Activated CD4-positive, alpha-beta memory T cell treated with anti-CD3 and anti-CD28 coated beads, Interleukin-2, amount 10 ng/mL, durations not matched to agents 7 days and 5 days (primary cell): ENCODE results near the gene MRPL51. TPM values are rescaled to one million over a fixed set of nuclear protein-coding genes. Genes with fewer than 3 reads are reported as not detected.
"Not testable (repeated sequence)": the region's sequence is repeated elsewhere in the genome, so short reads cannot be mapped to it uniquely, and the experiment has no call there.

Source experiments
- CTCF ChIA-PET: fragments of 350-600 bp; sonication (Branson Sonifier 250); formaldehyde crosslinking; loops from one replicate; lab custom pipeline; 2021; ENCODE audit warnings: antibody characterized with exemption, inconsistent platforms; lab: Charles Lee
- POLR2A ChIA-PET: fragments of 350-600 bp; sonication (Branson Sonifier 250); formaldehyde crosslinking; loops from one replicate; lab custom pipeline; 2021; ENCODE audit warnings: antibody characterized with exemption; lab: Charles Lee
- DNase-seq: peaks from one replicate; pipeline ENCODE4 v3.0.0-alpha.2; 2020
- H3K27ac Mint-ChIP-seq: one replicate; pipeline ENCODE4 v1.8.0; 2021; ENCODE audit warnings: mild to moderate bottlenecking, mixed read lengths
- H3K27me3 Mint-ChIP-seq: one replicate; pipeline ENCODE4 v1.8.0; 2021; ENCODE audit warnings: mixed read lengths
- H3K36me3 Mint-ChIP-seq: one replicate; pipeline ENCODE4 v1.8.0; 2021; ENCODE audit warnings: low read depth, mixed read lengths
- H3K4me1 Mint-ChIP-seq: one replicate; pipeline ENCODE4 v1.8.0; 2021; ENCODE audit warnings: mixed read lengths
- H3K4me3 Mint-ChIP-seq: one replicate; pipeline ENCODE4 v1.8.0; 2021; ENCODE audit warnings: mild to moderate bottlenecking, mixed read lengths
- H3K9me3 Mint-ChIP-seq: one replicate; pipeline ENCODE4 v1.8.0; 2021; ENCODE audit warnings: mixed read lengths
- total RNA-seq, 2 experiments: library from RNA; stranded (reverse); gene quantifications; one replicate each; pipeline ENCODE4 v1.2.3, GENCODE V29; 2021

Gene MRPL51
- total RNA-seq, 2 experiments from 2014 or later, result 204 to 208 TPM

- no peak for DNase-seq
- Mint-ChIP-seq H3K4me1 (peaks cover 26% of the 10 kb centered on the region), H3K27ac (no peak overlapping the region), H3K9me3 (no peaks in the 10 kb centered on the region), H3K4me3 (no peak overlapping the region), H3K36me3 (peaks cover 37% of the 10 kb centered on the region), H3K27me3 (no peaks in the 10 kb centered on the region)
- POLR2A ChIA-PET, result interaction anchor here (0.9 to 2.1 kb wide), 6 partner anchors 9 to 35 kb away, joined by 3 to 9 read pairs (median 4); partner anchors contain the start of genes GAPDH and VAMP1
- CTCF ChIA-PET, result interaction anchor here (1.8 to 2.7 kb wide), 2 partner anchors 38 to 77 kb away, joined by 5 to 10 read pairs; no protein-coding TSS in a partner anchor
Observed at GRCh38 chr12:6500466-6500865, 7.4 kb upstream of the MRPL51 start.

GRCh38 chr12:6497291-6497690 is 4.2 kb upstream of the MRPL51 start:
- not testable (repeated sequence) for H3K4me3 Mint-ChIP-seq, H3K9me3 Mint-ChIP-seq
- H3K27ac Mint-ChIP-seq, result peak overlapping the region; percentile 44

GRCh38 chr12:6494968-6495367 is 1.9 kb upstream of the MRPL51 start:
- DNase-seq, result no peak
- Mint-ChIP-seq H3K4me3 (peak overlapping the region; percentile 96), H3K4me1 (peaks cover 44% of the 10 kb centered on the region), H3K27ac (peak overlapping the region; percentile 98), H3K9me3 (no peaks in the 10 kb centered on the region), H3K36me3 (peaks cover 58% of the 10 kb centered on the region), H3K27me3 (no peaks in the 10 kb centered on the region)
- ChIA-PET POLR2A (interaction anchor here (0.7 to 10.2 kb wide), 11 partner anchors 15 to 160 kb away, joined by 3 to 163 read pairs (median 5); partner anchors contain the start of genes GAPDH, IFFO1, TAPBPL and VAMP1), CTCF (interaction anchor here (0.7 to 3.4 kb wide), 11 partner anchors 10 to 70 kb away, joined by 3 to 17 read pairs (median 4); partner anchors contain the start of genes GAPDH, TAPBPL and VAMP1)

More at GRCh38 chr12:6497291-6497690, 4.2 kb upstream of the MRPL51 start:
- Mint-ChIP-seq H3K36me3 (peaks cover 45% of the 10 kb centered on the region), H3K4me1 (peaks cover 35% of the 10 kb centered on the region)
- not testable (repeated sequence) for H3K27me3 Mint-ChIP-seq, DNase-seq
- ChIA-PET POLR2A (interaction anchor here (1.5 to 10.2 kb wide), 4 partner anchors 27 to 74 kb away, joined by 4 to 163 read pairs (median 33); partner anchors contain the start of genes GAPDH and VAMP1), CTCF (interaction anchor here (1.3 to 3.4 kb wide), 2 partner anchors 27 to 41 kb away, joined by 3 to 17 read pairs; partner anchors contain the start of gene VAMP1)

- Mint-ChIP-seq H3K4me1 (peaks cover 44% of the 10 kb centered on the region), H3K27me3 (no peaks in the 10 kb centered on the region), H3K4me3 (peak overlapping the region; percentile 96), H3K27ac (peak overlapping the region; percentile 98), H3K9me3 (no peaks in the 10 kb centered on the region), H3K36me3 (peaks cover 58% of the 10 kb centered on the region)
- no peak for DNase-seq
- CTCF ChIA-PET, result interaction anchor here (0.6 to 3.4 kb wide), 10 partner anchors 11 to 74 kb away, joined by 3 to 17 read pairs (median 4); partner anchors contain the start of genes GAPDH, NOP2, TAPBPL and VAMP1
- POLR2A ChIA-PET, result interaction anchor here (0.7 to 10.2 kb wide), 12 partner anchors 15 to 230 kb away, joined by 3 to 163 read pairs (median 6); partner anchors contain the start of genes COPS7A, GAPDH, IFFO1 and TAPBPL
Observed at GRCh38 chr12:6494258-6494743, 1.2 kb upstream of the MRPL51 start.

- CTCF ChIA-PET, result interaction anchor here (0.6 to 3.4 kb wide), 14 partner anchors 19 to 75 kb away, joined by 3 to 17 read pairs (median 4); partner anchors contain the start of genes GAPDH, NOP2, TAPBPL and VAMP1
- Mint-ChIP-seq H3K27ac (peak within 1 kb of the TSS; percentile 98), H3K9me3 (no peaks in the 10 kb centered on the region), H3K4me3 (peak within 1 kb of the TSS; percentile 96), H3K36me3 (peaks cover 53% of the 10 kb centered on the region), H3K4me1 (peaks cover 44% of the 10 kb centered on the region), H3K27me3 (no peaks in the 10 kb centered on the region)
- peak; percentile 98 for DNase-seq
- POLR2A ChIA-PET, result interaction anchor here (0.7 to 10.2 kb wide), 39 partner anchors 10 to 379 kb away, joined by 3 to 163 read pairs (median 4); partner anchors contain the start of genes CD27, CDCA3, COPS7A and GAPDH
Observed at GRCh38 chr12:6493497-6494257, 615 bp upstream of the MRPL51 start, which contains the start of gene NCAPD2. Gene NCAPD2 (plus strand): TSS chr12:6494102. CDS start chr12:6495099, 997 bp downstream.

GRCh38 chr12:6490673-6491072 is 2.4 kb downstream of the MRPL51 start:
- POLR2A ChIA-PET, result interaction anchor here (3.2 to 10.2 kb wide), 2 partner anchors 20 to 27 kb away, joined by 68 to 163 read pairs; partner anchors contain the start of gene VAMP1
- peaks cover 23% of the 10 kb centered on the region for H3K4me1 Mint-ChIP-seq
- not testable (repeated sequence) for DNase-seq, H3K4me3 Mint-ChIP-seq, H3K9me3 Mint-ChIP-seq, H3K27ac Mint-ChIP-seq, H3K27me3 Mint-ChIP-seq
- CTCF ChIA-PET, result interaction anchor here (1.2 kb wide), 1 partner anchor 59 kb away, joined by 3 read pairs; no protein-coding TSS in a partner anchor
- peaks cover 33% of the 10 kb centered on the region for H3K36me3 Mint-ChIP-seq

- Mint-ChIP-seq H3K4me1 (peaks cover 14% of the 10 kb centered on the region), H3K9me3 (no peaks in the 10 kb centered on the region), H3K4me3 (no peak overlapping the region), H3K27me3 (no peaks in the 10 kb centered on the region), H3K27ac (no peak overlapping the region), H3K36me3 (peaks cover 21% of the 10 kb centered on the region)
- ChIA-PET POLR2A (interaction anchor here (0.7 to 10.2 kb wide), 3 partner anchors 11 to 154 kb away, joined by 3 to 163 read pairs (median 4); partner anchors contain the start of gene VAMP1), CTCF (no interaction called here)
- DNase-seq, result no peak
Observed at GRCh38 chr12:6489449-6489848, 3.6 kb downstream of the MRPL51 start.

- DNase-seq, result no peak
- Mint-ChIP-seq H3K27me3 (peaks cover 4% of the 10 kb centered on the region), H3K4me1 (peaks cover 14% of the 10 kb centered on the region), H3K4me3 (no peak overlapping the region), H3K27ac (no peak overlapping the region), H3K36me3 (peaks cover 19% of the 10 kb centered on the region), H3K9me3 (no peaks in the 10 kb centered on the region)
- ChIA-PET CTCF (interaction anchor here (0.6 to 2.7 kb wide), 5 partner anchors 17 to 153 kb away, joined by 3 to 12 read pairs (median 5); partner anchors contain the start of gene VAMP1), POLR2A (interaction anchor here (0.8 to 10.2 kb wide), 3 partner anchors 12 to 153 kb away, joined by 3 to 163 read pairs (median 3); partner anchors contain the start of gene VAMP1)
Observed at GRCh38 chr12:6488240-6488639, 4.8 kb downstream of the MRPL51 start.

- peaks cover 18% of the 10 kb centered on the region for H3K27me3 Mint-ChIP-seq
- ChIA-PET CTCF (no interaction called here), POLR2A (interaction anchor here (0.6 kb wide), 1 partner anchor 11 kb away, joined by 4 read pairs; no protein-coding TSS in a partner anchor)
- H3K4me3 Mint-ChIP-seq, result no peak overlapping the region
- no peaks in the 10 kb centered on the region for H3K9me3 Mint-ChIP-seq
- no peaks in the 10 kb centered on the region for H3K36me3 Mint-ChIP-seq
- no peaks in the 10 kb centered on the region for H3K4me1 Mint-ChIP-seq
- H3K27ac Mint-ChIP-seq, result no peak overlapping the region
- no peak for DNase-seq
Observed at GRCh38 chr12:6478416-6478815, 14.6 kb downstream of the MRPL51 start.

GRCh38 chr12:6477601-6478377 is 15.3 kb downstream of the MRPL51 start:
- H3K4me3 Mint-ChIP-seq, H3K9me3 Mint-ChIP-seq, H3K4me1 Mint-ChIP-seq, DNase-seq, POLR2A ChIA-PET, H3K27ac Mint-ChIP-seq, H3K36me3 Mint-ChIP-seq: not testable (repeated sequence)
- CTCF ChIA-PET, result interaction anchor here (0.7 kb wide), 1 partner anchor 13 kb away, joined by 3 read pairs; no protein-coding TSS in a partner anchor
- peaks cover 17% of the 10 kb centered on the region for H3K27me3 Mint-ChIP-seq

GRCh38 chr12:6476489-6476888 is 16.6 kb downstream of the MRPL51 start:
- no peaks in the 10 kb centered on the region for H3K9me3 Mint-ChIP-seq
- CTCF ChIA-PET, result no interaction called here
- peaks cover 8% of the 10 kb centered on the region for H3K4me1 Mint-ChIP-seq
- H3K27me3 Mint-ChIP-seq, result peaks cover 15% of the 10 kb centered on the region
- POLR2A ChIA-PET, result no interaction called here
- H3K4me3 Mint-ChIP-seq, result no peak overlapping the region
- DNase-seq, result no peak
- no peak overlapping the region for H3K27ac Mint-ChIP-seq
- H3K36me3 Mint-ChIP-seq, result no peaks in the 10 kb centered on the region
